GM18951 (cell line): ENCODE data around the gene KCTD7.
"Not testable (repeated sequence)": the region's sequence is repeated elsewhere in the genome, so short reads cannot be mapped to it uniquely, and the experiment has no call there.

Experiments used
- POLR2A ChIP-seq: IDR thresholded peaks from 4 replicates; pipeline ENCODE4 v1.6.1; 2011; ENCODE audit warnings: mild to moderate bottlenecking; ENCODE audit not compliant: insufficient read length, insufficient read depth; ENCODE audit errors: extremely low read depth
- in situ Hi-C: fragments of 300-500 bp; cut with MboI; formaldehyde crosslinking; loops from one replicate; pipeline ENCODE4 v1.12.0; 2022; ENCODE audit warnings: low sequenced_read_pairs, mixed read lengths, inconsistent platforms; ENCODE audit not compliant: unreplicated experiment

Gene KCTD7

GRCh38 chr7:66654275-66655112, 25.8 kb downstream of the KCTD7 start:
- in situ Hi-C loops: no loop called here
- TF ChIP-seq POLR2A: peak; percentile 93

- in situ Hi-C loops: not testable (repeated sequence)
These were observed 26.6 kb downstream of the KCTD7 start for GRCh38 chr7:66655113-66655806.

GRCh38 chr7:66655826-66656485, 27.3 kb downstream of the KCTD7 start:
- in situ Hi-C loops: not testable (repeated sequence)

- in situ Hi-C loops: no loop called here
- no peak for TF ChIP-seq POLR2A
These were observed 29.1 kb downstream of the KCTD7 start for GRCh38 chr7:66657798-66658197.

DNA sequence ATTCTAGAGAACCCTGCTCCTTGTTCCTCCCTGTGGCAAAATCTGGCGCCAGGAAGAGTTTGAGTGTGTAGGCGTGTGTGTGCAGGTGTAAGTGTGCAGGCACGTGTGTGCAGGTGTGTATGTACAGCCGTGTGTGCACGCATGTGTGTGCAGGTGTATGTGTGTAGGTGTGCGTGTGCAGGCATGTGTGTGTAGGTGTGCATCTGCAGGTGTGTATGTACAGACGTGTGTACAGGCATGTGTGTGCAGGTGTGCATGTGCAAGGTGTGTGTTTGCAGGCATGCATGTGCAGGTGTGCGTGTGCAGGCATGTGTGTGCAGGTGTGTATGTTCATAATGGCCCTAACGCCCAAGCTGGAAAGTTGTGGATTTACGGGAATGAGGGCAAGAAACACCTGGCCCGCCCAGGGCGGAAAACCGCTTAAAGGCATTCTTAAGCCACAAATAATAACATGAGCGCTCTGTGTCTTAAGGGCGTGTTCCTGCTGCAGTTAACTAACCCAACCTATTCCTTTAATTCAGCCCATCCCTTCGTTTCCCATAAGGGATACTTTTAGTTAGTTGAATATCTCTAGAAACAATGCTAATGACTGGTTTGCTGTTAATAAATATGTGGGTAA, 34.1 kb downstream of the KCTD7 start:
- in situ Hi-C loops: no loop called here
- no peak for TF ChIP-seq POLR2A

DNA sequence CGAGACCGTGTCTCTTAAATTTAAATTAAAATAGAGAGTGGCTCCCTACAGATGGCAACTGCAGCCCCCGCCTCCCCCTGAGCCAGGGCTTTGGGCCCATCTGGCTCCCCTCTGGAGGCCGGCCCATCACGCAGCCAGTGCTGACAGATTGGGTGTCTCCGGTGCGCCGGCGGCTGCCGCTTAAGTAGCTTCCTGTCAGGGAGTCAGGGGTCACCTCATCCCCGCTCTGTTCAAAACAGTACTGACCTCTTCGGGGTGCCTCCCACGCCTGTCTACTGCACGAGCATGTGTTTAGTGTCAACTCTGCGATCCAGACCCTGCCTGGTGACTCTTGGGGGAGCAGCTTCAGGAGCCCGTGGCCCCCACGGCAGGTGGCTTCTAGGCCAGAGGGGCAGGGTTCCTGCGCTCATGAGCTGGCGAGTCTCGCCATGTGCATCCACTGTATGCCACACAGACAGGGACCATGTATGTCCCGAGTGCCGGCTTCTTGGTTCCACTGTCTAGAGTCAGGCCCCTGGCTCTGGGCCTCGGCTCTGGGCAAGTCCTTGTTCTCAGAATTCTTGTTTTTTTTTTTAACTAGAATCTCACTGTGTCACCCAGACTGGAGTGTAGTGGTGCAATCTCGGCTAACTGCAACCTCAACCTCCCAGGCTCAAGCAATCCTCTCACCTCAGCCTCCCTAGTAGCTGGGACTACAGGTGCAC, 36.1 kb downstream of the KCTD7 start:
- in situ Hi-C loops: no loop called here
- no peak for TF ChIP-seq POLR2A

- in situ Hi-C loops: no loop called here
- no peak for TF ChIP-seq POLR2A
These were observed 37.8 kb downstream of the KCTD7 start for GRCh38 chr7:66666313-66666952.

DNA sequence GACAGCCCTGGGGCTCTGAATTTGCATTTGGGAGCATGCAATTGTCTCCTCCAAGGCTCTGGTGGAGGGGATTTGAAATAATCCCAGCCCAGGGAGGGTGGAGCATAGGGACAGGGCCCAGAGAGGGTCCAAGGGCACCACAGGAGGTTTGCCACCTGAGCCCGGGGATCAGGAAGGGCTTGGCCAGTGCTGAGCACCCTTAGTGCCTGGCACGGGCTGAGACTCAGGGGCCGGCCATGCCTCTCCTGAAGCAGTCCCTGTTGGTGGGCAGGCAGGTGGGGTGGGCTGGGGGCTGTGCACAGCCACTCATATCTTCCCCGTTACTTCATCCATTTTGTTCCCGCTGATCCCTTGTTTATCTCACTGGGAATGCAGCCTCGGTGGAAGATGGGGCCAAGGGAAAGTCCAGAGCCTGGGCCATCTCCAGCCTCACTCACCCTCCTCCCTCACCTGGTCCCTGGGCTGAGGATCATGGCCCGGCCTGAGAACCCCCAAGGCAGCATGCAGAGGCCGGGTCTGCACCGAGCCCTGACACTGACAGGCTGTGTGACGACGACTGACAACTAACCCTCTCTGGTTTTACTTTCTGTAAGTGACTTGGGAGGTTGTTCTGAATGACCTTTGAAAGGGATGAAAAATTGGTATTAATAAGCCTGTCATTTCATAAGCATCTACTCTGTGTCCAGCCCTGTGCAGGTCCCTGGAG, 38.5 kb downstream of the KCTD7 start:
- no peak for TF ChIP-seq POLR2A
- in situ Hi-C loops: no loop called here

DNA sequence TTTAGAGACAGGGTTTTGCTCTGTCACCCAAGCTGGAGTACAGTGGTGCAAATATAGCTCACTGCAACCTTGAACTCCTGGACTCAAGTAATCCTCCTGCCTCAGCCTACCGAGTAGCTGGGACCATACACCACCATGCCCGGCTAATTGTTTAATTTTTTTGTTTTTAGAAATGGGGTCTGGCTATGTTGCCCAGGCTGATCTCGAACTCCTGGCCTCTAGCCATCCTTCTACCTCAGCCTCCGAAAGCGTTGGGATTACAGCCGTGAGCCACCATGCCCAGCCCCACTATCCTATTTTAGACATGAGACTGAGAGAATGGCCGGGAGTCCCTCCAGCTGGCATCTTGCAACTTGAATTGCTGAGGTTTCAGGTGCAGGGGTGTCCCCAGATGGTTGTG, 39.4 kb downstream of the KCTD7 start:
- in situ Hi-C loops: no loop called here

GRCh38 chr7:66668677-66669076, 40.0 kb downstream of the KCTD7 start:
- no peak for TF ChIP-seq POLR2A

More for the DNA sequence above, 39.4 kb downstream of the KCTD7 start:
- TF ChIP-seq POLR2A: no peak

GRCh38 chr7:66669088-66669487, 40.4 kb downstream of the KCTD7 start:
- in situ Hi-C loops: no loop called here
- no peak for TF ChIP-seq POLR2A

More at GRCh38 chr7:66668677-66669076, 40.0 kb downstream of the KCTD7 start:
- in situ Hi-C loops: no loop called here

DNA sequence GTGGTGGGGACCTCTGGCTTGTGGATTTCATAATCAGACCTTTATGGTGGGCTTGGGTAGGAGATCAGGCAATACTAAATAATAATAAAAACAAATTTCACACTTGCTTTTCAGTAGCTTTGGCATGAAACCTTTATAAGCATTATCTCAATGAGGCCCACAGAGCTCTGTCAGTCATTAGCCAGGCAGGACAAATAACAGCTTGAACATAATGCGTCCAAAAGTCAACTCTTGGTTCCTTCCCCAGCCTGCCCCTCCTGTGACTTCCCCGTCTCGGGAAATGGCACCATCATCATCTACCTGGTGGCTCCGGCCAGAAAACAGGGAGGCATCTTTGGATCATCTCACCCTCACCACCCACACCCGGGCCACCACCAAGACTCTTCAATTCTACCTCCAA, 40.8 kb downstream of the KCTD7 start:
- in situ Hi-C loops: no loop called here
- no peak for TF ChIP-seq POLR2A
